Measurements from ENCODE around the gene JAZF1.

GRCh38 chr7:27962273-27962672 is 218.3 kb downstream of the JAZF1 start:
- TF ChIP-seq TAF1 (IDR thresholded peaks at IDR 0.05; ENCODE audit: borderline replicate concordance, insufficient read depth, low read length) (no peak), POLR2AphosphoS5 (IDR thresholded peaks at IDR 0.05; ENCODE audit: low read depth, low read length) (no peak), REST (IDR thresholded peaks at IDR 0.05; ENCODE audit: insufficient read depth in 1 of 2, low read depth in 2 of 2, low read length in 2 of 2) (no peak), SIN3A (IDR thresholded peaks at IDR 0.05; ENCODE audit: borderline replicate concordance, insufficient read depth, low read length) (no peak), FOXP2 (optimal IDR thresholded peaks at IDR 0.05; ENCODE audit: borderline replicate concordance, extremely low read depth, extremely low read length, insufficient read depth) (no peak)
